Jurkat, Clone E6-1 (cell line): ENCODE measurements around the gene NDST3.
"Not testable (repeated sequence)": the region's sequence is repeated elsewhere in the genome, so short reads cannot be mapped to it uniquely, and the experiment has no call there.

Experiments used
- DNase-seq: peaks from one replicate; pipeline ENCODE4 v3.0.0-alpha.2; 2011; ENCODE audit warnings: low read depth, low spot score
- H3K4me3 ChIP-seq: 2 replicates; pipeline ENCODE4 v1.5.1; 2011; ENCODE audit warnings: mild to moderate bottlenecking, low read length, control low read depth, moderate library complexity

Gene NDST3

GRCh38 chr4:118285931-118286330 is 251.6 kb downstream of the NDST3 start:
- no peak for DNase-seq
- H3K4me3 ChIP-seq = no peak overlapping the region

- DNase-seq = no peak
- H3K4me3 ChIP-seq = no peak overlapping the region
These were observed 252.4 kb downstream of the NDST3 start for GRCh38 chr4:118286685-118287084.

- DNase-seq = no peak
- H3K4me3 ChIP-seq = no peak overlapping the region
These were observed 253.6 kb downstream of the NDST3 start for GRCh38 chr4:118287711-118288451.

GRCh38 chr4:118289794-118290193 is 255.5 kb downstream of the NDST3 start:
- H3K4me3 ChIP-seq = no peak overlapping the region
- no peak for DNase-seq

GRCh38 chr4:118290951-118291350 is 256.7 kb downstream of the NDST3 start:
- DNase-seq = no peak

GRCh38 chr4:118296729-118297128 is 262.4 kb downstream of the NDST3 start:
- H3K4me3 ChIP-seq = no peak overlapping the region
- no peak for DNase-seq

More at GRCh38 chr4:118290951-118291350, 256.7 kb downstream of the NDST3 start:
- H3K4me3 ChIP-seq = no peak overlapping the region

- DNase-seq, H3K4me3 ChIP-seq: not testable (repeated sequence)
These were observed 265.3 kb downstream of the NDST3 start for GRCh38 chr4:118299619-118300018.

- H3K4me3 ChIP-seq = no peak overlapping the region
- no peak for DNase-seq
These were observed 273.4 kb downstream of the NDST3 start for GRCh38 chr4:118307643-118308042.
